ENCODE measurements around the gene SELENOT. TPM values are rescaled to one million over a fixed set of nuclear protein-coding genes. Genes with fewer than 3 reads are reported as not detected.
"Not testable (repeated sequence)": the region's sequence is repeated elsewhere in the genome, so short reads cannot be mapped to it uniquely, and the experiment has no call there.

SELENOT gene
- polyA plus RNA-seq, 3 donors from 2014 or later: 421 to 768 (median 558) TPM

DNA sequence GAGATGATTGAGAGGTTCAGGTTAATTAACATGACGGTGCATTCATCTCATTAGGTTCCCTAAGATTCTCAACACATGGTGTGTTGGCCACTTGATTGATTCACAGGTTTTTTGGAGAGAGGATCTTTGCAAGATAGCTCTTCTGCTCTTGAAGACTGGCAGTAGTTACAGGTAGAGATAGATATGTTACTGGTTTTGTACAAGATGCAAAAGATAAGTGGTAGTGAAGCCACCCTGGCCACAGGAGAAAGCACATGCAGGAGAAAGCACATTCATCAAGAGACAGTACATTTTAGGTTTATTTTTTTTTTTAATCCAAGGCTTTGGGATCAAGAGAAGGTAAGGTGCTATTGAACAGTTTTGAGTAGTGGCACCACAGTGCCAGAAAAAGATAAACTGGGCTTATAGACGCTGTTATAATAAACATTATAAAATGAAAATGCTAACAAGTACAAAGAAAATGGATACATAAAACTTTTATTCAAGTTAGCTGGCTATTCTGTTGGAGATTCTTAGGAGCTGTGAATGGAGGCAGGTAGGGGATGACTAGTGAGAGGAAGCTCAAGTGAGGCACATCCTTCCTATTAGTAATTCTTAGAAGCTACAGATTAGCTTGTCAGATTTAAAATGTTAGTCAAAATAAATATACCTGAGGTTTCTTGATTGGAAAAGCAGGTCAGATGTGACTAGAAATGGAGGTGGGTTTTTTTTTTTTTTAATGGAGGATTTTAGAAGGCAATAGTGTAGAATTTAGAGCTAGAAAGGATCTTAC lies 10.8 kb downstream of the SELENOT start:
- peak overlapping the region; percentile 7 to 58 (median 31) for H3K27ac Mint-ChIP-seq
- peaks cover 0 to 2% (median 0%) of the 10 kb centered on the region in 3 donors for H3K27me3 Mint-ChIP-seq (ENCODE audit: low read depth in 3 of 3)
- peaks cover 73 to 80% of the 10 kb centered on the region in 2 donors for H3K4me1 Mint-ChIP-seq
- DNase-seq: no peak
- H3K9me3 Mint-ChIP-seq: no peaks in the 10 kb centered on the region
- H3K36me3 Mint-ChIP-seq: peaks cover 3 to 25% (median 7%) of the 10 kb centered on the region in 3 donors
- peak overlapping the region in 3 of 5 donors; percentile 12 to 43 (median 18) for H3K4me3 Mint-ChIP-seq

DNA sequence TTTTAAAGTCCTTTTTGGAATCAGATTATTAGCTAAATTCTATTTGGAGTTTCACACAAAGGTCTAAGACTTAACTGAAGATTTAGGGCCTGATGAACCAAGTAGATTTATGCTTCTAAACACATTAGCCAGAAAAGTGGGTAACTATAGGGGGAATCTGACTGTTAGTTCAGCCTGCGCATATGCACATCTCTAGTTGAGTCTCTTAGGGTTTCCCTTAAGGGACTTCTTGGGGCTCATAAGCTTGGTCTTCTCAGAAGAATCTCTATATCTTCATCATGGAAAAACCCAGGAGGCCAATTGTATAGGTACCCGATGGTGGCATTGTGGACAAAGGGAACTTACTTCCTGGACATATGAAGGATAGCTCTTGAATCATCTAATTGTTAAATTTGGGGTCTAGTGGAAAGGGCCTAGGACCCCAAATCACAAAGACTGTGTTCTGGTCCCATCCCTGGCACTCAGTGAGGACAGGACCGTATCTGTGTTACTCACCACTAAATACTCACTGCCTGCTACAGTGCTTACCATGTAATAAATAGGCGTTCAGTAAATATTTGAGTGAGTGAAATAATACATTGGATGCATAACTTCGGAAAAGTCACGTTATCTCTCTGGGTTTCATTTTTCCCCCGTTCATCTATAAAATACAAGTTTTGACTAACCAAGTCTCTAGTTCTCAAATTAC lies 17.0 kb downstream of the SELENOT start:
- Mint-ChIP-seq H3K4me1 (peaks cover 56 to 85% of the 10 kb centered on the region in 2 donors), H3K4me3 (peak overlapping the region in 1 of 5 donors; percentile 62), H3K36me3 (peaks cover 3 to 13% (median 6%) of the 10 kb centered on the region in 3 donors), H3K9me3 (no peaks in the 10 kb centered on the region), H3K27me3 (ENCODE audit: low read depth in 3 of 3) (no peaks in the 10 kb centered on the region), H3K27ac (peak overlapping the region; percentile 27 to 82 (median 64))
- DNase-seq: no peak

DNA sequence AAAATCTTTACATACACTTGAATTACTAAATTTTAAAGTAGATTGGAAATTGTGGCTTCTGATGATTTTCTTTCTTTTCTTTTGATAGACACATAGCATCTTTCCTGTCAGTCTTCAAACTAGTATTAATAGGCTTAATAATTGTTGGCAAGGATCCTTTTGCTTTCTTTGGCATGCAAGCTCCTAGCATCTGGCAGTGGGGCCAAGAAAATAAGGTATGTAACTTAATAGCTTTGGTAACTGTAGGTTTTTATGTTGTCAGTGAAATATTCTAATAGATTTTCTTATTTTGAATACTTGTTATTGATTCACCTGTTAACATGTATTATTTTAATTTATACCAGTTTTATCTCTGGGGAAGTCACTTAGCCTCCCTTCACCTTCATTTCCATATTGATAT lies 19.8 kb downstream of the SELENOT start:
- H3K9me3 Mint-ChIP-seq; H3K27ac Mint-ChIP-seq; DNase-seq; H3K4me3 Mint-ChIP-seq; H3K27me3 Mint-ChIP-seq (ENCODE audit: low read depth in 3 of 3): not testable (repeated sequence)
- H3K36me3 Mint-ChIP-seq: peaks cover 19 to 34% (median 28%) of the 10 kb centered on the region in 3 donors
- peaks cover 44 to 80% of the 10 kb centered on the region in 2 donors for H3K4me1 Mint-ChIP-seq

DNA sequence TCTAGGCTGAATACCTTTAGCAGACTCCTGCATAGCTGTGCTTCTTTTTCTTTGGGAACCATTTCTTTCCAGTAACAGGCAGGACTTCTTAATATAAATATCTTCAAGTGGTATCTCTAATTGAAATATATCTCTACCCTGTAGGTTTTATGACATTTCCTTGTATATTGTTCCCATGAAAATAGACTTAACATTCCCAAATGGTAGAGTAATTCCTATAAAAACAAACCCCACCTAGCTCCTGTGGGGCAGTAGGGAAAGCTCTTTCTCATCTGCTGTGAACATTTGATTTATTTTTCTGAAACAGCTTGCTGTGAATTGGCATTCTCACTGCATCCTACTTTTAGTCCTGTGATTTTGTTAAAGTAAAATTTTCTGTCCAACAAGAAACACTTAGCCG lies 20.8 kb downstream of the SELENOT start:
- H3K4me1 Mint-ChIP-seq: peaks cover 35 to 70% of the 10 kb centered on the region in 2 donors
- peaks cover 19 to 30% (median 30%) of the 10 kb centered on the region in 3 donors for H3K36me3 Mint-ChIP-seq
- H3K27ac Mint-ChIP-seq: peak overlapping the region in 4 of 6 donors; percentile 12 to 66 (median 36)
- H3K9me3 Mint-ChIP-seq: no peaks in the 10 kb centered on the region
- H3K27me3 Mint-ChIP-seq (ENCODE audit: low read depth in 3 of 3): no peaks in the 10 kb centered on the region
- no peak overlapping the region for H3K4me3 Mint-ChIP-seq
- no peak for DNase-seq

DNA sequence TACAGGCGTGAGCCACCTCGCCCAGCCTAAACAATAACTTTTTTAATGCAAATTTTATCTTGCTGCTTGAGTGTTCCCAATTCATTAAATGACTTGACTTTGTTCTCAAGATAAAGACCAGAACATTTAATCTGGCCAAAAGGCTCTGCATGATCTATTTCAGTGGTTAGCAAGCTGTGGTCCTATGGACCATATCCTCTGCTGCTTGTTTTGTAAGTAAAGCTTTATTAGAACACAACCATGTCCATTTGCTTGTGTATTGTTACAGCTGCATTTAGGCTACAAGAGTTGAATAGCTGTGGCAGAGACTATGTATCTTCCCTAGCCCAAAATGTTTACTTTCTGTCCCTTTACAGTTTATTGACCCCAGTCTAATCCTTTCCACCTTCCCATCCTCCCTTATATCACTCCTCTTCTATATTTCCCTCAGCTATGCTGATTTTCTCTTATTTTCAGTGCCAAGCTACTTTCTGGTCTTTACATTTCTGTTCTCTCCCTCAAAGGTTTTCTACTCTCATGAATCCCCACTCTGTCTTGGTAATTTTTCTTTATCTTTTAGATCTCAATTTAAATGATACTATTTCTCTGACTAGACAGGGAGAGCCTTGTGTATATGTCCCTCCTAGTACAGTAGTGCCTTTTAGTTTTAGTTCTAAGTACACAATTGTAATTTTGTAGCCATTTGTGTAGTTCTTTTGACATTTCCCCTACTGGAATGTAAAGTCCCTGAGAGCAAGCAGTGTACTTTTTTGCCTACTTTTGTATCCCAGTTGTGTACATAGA lies 23.2 kb downstream of the SELENOT start:
- H3K27me3 Mint-ChIP-seq (ENCODE audit: low read depth in 3 of 3): no peaks in the 10 kb centered on the region
- H3K36me3 Mint-ChIP-seq: peaks cover 30 to 43% (median 39%) of the 10 kb centered on the region in 3 donors
- peak overlapping the region in 3 of 6 donors; percentile 1 to 75 (median 59) for H3K27ac Mint-ChIP-seq

DNA sequence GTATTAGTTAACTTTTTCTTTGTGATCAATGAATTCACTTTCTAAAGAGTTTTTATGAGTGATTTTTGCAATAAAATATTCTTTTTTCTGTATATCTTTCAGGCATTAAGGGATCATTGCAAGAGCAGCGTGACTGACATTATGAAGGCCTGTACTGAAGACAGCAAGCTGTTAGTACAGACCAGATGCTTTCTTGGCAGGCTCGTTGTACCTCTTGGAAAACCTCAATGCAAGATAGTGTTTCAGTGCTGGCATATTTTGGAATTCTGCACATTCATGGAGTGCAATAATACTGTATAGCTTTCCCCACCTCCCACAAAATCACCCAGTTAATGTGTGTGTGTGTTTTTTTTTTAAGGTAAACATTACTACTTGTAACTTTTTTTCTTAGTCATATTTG lies 24.4 kb downstream of the SELENOT start:
- peaks cover 30 to 46% (median 39%) of the 10 kb centered on the region in 3 donors for H3K36me3 Mint-ChIP-seq
- H3K4me1 Mint-ChIP-seq: peaks cover 15 to 41% of the 10 kb centered on the region in 2 donors
- H3K9me3 Mint-ChIP-seq: no peaks in the 10 kb centered on the region
- H3K27me3 Mint-ChIP-seq (ENCODE audit: low read depth in 3 of 3): no peaks in the 10 kb centered on the region
- no peak overlapping the region for H3K27ac Mint-ChIP-seq
- H3K4me3 Mint-ChIP-seq: no peak overlapping the region
- DNase-seq: no peak

More for the DNA sequence above, 23.2 kb downstream of the SELENOT start:
- Mint-ChIP-seq H3K4me1 (peaks cover 20 to 52% of the 10 kb centered on the region in 2 donors), H3K9me3 (no peaks in the 10 kb centered on the region), H3K4me3 (no peak overlapping the region)
- DNase-seq: no peak

DNA sequence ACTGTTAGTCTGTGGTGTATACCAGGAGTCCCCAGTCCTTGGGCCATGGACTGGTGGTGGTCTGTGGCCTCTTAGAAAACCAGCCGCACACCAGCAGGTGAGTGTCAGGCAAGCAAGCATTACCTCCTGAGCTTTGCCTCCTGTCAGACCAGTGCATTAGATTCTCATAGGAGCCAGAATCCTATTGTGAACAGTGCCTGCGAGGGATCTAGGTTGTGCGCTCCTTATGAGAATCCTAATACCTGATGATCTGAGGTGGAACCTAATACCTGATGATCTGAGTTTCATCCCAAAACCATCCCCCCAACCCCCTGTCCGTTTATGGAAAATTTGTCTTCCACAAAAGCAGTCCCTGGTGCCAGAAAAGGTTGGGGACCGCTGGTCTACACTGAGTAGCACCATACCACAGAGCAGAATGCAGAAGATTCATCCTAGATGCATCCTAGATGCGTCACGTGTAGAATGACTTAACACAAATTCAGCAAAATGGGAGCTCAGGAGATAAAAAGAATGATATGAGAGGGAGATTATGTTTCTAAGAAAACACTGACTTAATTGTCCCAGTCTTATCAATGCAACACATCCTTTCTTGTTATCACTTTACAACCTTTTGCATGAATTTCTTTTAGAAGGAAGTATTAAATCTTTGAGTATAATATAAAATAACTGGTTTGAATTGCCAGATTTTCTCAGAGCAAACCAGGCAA lies 28.5 kb downstream of the SELENOT start:
- Mint-ChIP-seq H3K4me3 (no peak overlapping the region), H3K4me1 (peaks cover 39 to 47% of the 10 kb centered on the region in 2 donors), H3K27me3 (ENCODE audit: low read depth in 3 of 3) (peaks cover 0 to 2% (median 2%) of the 10 kb centered on the region in 3 donors), H3K36me3 (peaks cover 19 to 40% (median 26%) of the 10 kb centered on the region in 3 donors), H3K9me3 (no peaks in the 10 kb centered on the region), H3K27ac (peak overlapping the region in 3 of 6 donors; percentile 49 to 73 (median 53))
- no peak for DNase-seq

DNA sequence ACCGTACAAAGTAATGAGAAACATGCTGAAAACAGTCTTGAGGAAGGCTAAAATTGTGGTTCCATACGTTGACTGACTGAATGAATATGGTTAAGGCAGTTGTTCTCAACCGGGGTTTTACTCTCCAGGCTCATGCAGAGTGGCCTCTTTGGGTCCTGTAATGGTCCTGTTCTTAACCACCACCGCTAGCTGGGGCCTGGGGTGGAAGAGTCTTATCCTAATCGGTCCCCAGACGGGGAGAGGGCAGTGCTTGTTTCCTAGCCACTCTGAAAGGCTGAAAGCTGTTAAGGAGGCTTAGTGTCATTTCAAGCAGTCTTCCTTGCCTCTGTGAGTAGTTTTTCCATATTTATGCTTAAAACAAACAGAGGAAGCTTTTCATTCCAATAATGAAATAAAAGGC lies 32.0 kb downstream of the SELENOT start:
- H3K27me3 Mint-ChIP-seq (ENCODE audit: low read depth in 3 of 3): peaks cover 0 to 2% (median 2%) of the 10 kb centered on the region in 3 donors
- H3K27ac Mint-ChIP-seq: peak overlapping the region; percentile 93 to 99 (median 94)
- H3K9me3 Mint-ChIP-seq: no peaks in the 10 kb centered on the region
- H3K4me3 Mint-ChIP-seq: peak overlapping the region; percentile 76 to 89 (median 81)
- peaks cover 55 to 65% of the 10 kb centered on the region in 2 donors for H3K4me1 Mint-ChIP-seq
- DNase-seq: peak in 1 of 3 donors; percentile 29
- peaks cover 3 to 18% (median 8%) of the 10 kb centered on the region in 3 donors for H3K36me3 Mint-ChIP-seq

DNA sequence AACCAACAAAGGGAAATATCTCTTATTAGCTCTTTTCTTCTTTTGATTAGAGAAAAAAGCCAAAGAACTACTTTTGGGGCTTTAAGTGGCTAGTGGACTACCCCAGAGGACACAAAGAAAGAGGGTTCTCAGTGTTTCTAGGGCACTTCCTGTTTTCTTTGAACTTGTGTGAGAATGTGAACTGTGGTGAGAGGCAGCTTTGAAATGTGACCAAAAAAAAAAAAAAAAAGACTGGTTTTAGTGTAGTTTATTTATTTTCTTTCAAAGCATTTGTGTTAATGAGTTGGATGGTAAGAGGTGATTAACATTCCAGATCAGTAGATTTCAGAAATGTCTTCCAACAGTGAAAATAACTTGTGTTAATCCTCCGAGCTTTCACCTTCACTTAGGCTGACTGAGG lies 32.4 kb downstream of the SELENOT start:
- peak overlapping the region; percentile 76 to 89 (median 81) for H3K4me3 Mint-ChIP-seq
- DNase-seq: peak; percentile 50 to 67 (median 65)
- H3K9me3 Mint-ChIP-seq: no peaks in the 10 kb centered on the region
- peaks cover 55 to 63% of the 10 kb centered on the region in 2 donors for H3K4me1 Mint-ChIP-seq
- H3K27me3 Mint-ChIP-seq (ENCODE audit: low read depth in 3 of 3): peaks cover 0 to 2% (median 2%) of the 10 kb centered on the region in 3 donors
- H3K36me3 Mint-ChIP-seq: peaks cover 1 to 16% (median 6%) of the 10 kb centered on the region in 3 donors
- peak overlapping the region; percentile 93 to 99 (median 94) for H3K27ac Mint-ChIP-seq

DNA sequence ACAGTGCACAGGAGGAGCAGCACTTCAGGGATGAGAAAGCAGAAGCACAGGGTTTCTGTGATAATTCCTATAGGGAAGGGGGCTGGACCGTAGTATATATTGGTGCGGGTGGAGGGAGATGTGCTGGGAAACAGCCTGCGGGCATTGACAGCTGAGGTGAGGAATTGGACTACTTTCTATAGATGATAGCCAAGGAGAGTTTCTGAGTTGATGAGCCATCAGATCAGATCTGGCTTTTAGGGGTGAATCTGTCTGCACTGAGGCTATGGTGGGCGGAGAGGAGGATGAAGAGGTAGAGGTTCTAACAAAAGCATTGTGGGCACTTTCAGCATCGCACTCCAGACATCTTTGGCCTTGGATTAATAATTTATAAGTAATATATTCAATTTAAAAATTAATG lies 33.1 kb downstream of the SELENOT start:
- peaks cover 55 to 60% of the 10 kb centered on the region in 2 donors for H3K4me1 Mint-ChIP-seq
- peaks cover 0 to 13% (median 4%) of the 10 kb centered on the region in 3 donors for H3K36me3 Mint-ChIP-seq
- H3K9me3 Mint-ChIP-seq: no peaks in the 10 kb centered on the region
- H3K27ac Mint-ChIP-seq: peak overlapping the region; percentile 93 to 99 (median 94)
- peaks cover 0 to 2% (median 2%) of the 10 kb centered on the region in 3 donors for H3K27me3 Mint-ChIP-seq (ENCODE audit: low read depth in 3 of 3)
- H3K4me3 Mint-ChIP-seq: peak overlapping the region; percentile 76 to 89 (median 81)
- peak in 1 of 3 donors; percentile 9 for DNase-seq

DNA sequence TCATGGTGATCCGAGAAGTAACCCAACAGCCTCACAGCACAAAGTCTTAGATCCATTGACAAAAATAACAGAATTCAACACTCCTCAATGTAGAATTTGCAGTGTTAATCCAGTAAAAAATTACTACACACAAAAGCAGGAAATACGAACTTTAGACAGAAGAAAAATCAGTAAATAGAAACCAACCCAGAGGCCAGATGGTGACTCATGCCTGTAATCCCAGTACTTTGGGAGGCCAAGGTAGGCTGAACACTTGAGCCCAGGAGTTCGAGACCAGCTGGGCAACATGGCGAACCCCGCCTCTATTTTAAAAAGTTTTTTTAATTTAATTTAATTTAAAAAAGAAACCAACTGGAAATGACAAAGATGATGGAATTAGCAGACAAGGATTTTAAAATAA lies 36.1 kb downstream of the SELENOT start:
- H3K27me3 Mint-ChIP-seq (ENCODE audit: low read depth in 3 of 3): peaks cover 0 to 7% (median 2%) of the 10 kb centered on the region in 3 donors
- peak overlapping the region; percentile 35 to 87 (median 64) for H3K27ac Mint-ChIP-seq
- H3K4me1 Mint-ChIP-seq: peaks cover 40 to 43% of the 10 kb centered on the region in 2 donors
- peaks cover 0 to under 1% (median 0%) of the 10 kb centered on the region in 3 donors for H3K36me3 Mint-ChIP-seq
- no peaks in the 10 kb centered on the region for H3K9me3 Mint-ChIP-seq
- no peak for DNase-seq
- H3K4me3 Mint-ChIP-seq: no peak overlapping the region

DNA sequence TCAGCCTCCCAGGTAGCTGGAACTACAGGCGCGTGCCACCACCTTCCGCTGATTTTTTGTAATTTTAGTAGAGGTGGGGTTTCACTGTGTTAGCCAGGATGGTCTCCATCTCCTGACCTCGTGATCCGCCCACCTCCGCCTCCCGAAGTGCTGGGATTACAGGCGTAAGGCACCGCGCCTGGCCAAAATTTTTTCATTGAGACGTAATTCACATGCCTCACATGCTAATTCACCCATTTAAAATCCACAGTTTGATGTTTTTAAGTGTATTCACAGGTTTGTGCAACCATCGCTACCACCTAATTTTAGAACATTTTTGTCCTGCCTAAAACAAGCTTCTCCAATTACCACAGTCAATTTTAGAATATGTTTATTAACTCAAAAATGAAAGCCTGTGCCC lies 37.1 kb downstream of the SELENOT start:
- Mint-ChIP-seq H3K4me3 (no peak overlapping the region), H3K27ac (no peak overlapping the region), H3K27me3 (ENCODE audit: low read depth in 3 of 3) (peaks cover 0 to 7% (median 2%) of the 10 kb centered on the region in 3 donors), H3K9me3 (no peaks in the 10 kb centered on the region), H3K36me3 (no peaks in the 10 kb centered on the region), H3K4me1 (peaks cover 30 to 33% of the 10 kb centered on the region in 2 donors)
- no peak for DNase-seq

All from immature natural killer cell (primary cell).